Measurements from ENCODE around the gene IFNAR2.

Gene IFNAR2

DNA sequence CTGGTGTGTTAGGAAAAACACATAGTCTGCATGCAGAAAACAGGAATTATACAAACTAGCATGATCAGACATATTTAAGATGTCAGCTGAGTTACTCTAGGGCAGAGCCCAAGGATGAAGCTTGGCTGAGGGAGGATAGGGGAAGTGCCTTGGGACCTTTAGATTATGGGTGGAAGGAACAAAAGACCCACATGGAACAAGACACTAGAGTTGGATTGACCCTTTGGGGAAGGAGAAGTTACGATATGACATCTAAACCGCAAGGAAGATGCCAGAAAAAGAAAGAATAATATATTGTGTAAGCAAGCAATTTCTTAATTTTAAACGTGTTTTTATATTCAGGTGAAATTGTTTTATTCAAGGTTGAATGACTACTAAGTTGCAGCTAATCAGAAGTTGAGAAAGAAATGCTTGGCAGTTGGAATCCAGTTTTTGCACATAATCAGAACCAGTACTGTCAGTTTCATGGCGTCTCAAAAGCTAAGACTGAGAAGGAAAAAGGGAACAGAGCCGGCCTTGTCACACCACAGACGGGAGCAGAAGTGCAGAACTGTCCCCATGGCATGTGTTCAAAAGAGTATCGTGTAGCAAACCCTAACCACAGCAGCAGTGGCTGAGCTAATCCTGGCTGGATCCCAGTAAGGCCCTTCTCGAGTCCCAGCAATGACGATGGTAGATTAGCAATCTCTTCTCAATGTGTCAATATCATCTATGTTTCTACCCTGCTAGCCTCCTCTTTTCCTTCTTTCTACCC, 31.2 kb upstream of the IFNAR2 start:
- H3K4me3 ChIP-seq (ENCODE audit: low read depth, low read length) = no peak overlapping the region
- TF ChIP-seq, protein P1, sequence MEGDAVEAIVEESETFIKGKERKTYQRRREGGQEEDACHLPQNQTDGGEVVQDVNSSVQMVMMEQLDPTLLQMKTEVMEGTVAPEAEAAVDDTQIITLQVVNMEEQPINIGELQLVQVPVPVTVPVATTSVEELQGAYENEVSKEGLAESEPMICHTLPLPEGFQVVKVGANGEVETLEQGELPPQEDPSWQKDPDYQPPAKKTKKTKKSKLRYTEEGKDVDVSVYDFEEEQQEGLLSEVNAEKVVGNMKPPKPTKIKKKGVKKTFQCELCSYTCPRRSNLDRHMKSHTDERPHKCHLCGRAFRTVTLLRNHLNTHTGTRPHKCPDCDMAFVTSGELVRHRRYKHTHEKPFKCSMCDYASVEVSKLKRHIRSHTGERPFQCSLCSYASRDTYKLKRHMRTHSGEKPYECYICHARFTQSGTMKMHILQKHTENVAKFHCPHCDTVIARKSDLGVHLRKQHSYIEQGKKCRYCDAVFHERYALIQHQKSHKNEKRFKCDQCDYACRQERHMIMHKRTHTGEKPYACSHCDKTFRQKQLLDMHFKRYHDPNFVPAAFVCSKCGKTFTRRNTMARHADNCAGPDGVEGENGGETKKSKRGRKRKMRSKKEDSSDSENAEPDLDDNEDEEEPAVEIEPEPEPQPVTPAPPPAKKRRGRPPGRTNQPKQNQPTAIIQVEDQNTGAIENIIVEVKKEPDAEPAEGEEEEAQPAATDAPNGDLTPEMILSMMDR (IDR thresholded peaks at IDR 0.05; ENCODE audit: borderline replicate concordance, insufficient read depth, low read depth, low read length) = no peak

DNA sequence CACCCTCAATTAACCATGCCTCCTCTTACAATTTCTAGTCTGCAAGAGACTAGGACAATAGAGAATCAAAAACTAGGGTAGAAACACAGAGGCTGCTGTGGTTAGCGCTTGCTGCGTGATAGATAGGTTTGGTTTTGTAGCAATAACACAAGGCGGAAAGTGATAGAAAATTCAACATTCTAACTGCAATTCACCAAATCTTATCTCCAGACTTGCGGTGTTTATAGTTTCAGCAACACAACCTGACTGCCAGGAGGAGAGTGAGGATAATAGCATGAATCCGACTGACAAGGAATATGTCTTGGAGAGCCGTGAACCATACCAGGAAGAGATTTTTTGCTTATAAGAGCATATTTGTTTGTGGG, 30.7 kb upstream of the IFNAR2 start:
- TF ChIP-seq, protein P1 (IDR thresholded peaks at IDR 0.05; ENCODE audit: borderline replicate concordance, insufficient read depth, low read depth, low read length) = no peak

DNA sequence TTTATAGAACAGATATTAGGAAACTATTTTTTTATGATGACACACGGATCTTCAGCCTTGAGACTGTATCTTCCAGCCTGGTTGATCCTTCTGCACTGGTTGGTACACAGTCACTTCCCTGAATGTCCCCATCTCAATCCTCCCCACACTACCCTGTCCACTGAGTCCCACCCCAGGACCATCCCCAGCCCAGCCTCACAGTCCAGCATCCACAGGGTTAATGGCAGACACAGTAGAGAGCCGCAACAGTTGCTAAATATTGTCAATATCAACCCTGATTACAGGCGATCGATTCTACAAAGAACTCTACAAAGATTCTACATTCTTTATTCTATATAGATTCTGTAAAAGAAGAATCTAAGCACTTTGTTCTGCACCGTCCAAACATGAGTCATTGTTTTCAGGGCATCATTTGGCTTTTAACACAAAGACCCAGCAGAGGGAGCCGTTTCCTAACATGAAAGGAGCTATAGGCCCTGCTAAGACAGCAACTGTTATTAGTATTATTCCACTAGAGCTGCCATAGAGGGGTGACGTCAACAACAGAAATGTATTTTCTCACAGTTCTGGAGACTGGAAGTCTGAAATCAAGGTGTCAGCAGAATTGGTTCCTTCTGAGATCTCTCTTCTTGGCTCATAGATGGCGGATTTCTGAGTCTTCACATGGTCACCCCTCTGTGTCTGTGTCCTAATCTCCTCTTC, 30.1 kb upstream of the IFNAR2 start:
- no peak overlapping the region for H3K4me3 ChIP-seq (ENCODE audit: low read depth, low read length)
- TF ChIP-seq, protein P1 (IDR thresholded peaks at IDR 0.05; ENCODE audit: borderline replicate concordance, insufficient read depth, low read depth, low read length) = peak; percentile 51; the same call in 1 of the 2 replicates

More for the DNA sequence above, 30.7 kb upstream of the IFNAR2 start:
- no peak overlapping the region for H3K4me3 ChIP-seq (ENCODE audit: low read depth, low read length)

DNA sequence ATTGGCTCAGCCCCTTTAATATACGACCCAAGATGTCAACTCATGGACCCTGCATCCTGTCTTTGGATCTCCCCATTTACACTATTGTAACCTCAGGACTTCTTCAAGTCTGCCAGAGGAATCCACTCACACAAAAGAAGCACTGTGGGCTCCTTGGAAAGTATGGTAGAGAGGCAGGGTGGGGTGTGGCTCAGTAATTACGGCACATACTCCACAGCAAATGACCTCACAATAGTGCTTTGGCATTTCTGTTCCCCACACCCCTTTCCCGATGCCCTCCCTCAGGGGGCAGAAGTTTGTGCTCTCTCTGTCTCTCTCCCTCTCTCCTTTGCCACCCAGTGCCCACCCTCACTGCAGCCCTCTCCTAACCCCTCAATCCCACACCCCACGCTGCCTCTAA, 27.8 kb upstream of the IFNAR2 start:
- TF ChIP-seq, protein P1 (IDR thresholded peaks at IDR 0.05; ENCODE audit: borderline replicate concordance, insufficient read depth, low read depth, low read length) = no peak
- no peak overlapping the region for H3K4me3 ChIP-seq (ENCODE audit: low read depth, low read length)

DNA sequence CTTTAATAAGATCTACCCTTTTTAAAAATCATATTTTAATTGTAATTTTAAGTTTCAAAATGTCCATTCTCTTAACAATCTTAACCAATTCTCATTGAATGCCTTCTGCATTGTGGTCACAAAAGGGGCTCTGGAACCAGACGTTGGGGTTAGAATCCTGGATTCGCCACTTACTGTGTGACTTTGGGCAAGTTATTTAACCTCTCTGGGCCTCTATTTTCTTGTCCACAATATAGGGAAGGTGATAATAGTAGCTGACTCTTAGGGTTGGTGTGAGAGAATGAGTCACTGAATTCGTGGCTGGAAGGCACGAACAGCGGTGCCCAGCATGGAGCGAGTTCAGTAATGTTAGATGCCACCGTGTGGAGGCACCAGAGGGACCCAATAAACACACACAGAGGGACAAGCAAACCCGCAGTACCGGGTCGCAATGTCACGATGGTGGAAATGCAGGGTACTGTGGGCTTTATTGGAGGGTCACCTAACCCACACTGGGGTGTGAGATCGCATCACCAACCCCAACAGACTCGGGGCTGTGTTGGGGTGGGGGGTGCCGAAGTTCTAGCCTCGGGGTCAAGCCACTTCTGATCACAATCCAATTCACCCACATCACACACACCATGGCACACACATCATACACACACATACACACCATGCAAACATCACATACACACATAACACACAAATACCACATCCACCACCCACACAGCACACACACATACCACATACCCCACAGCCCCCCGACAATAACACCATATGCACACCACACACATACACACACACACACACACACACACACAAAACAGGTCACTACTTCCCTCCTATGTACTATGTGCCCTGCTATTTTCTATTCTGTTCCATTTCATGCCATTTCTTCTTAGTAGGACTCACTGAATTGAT, 27.0 kb upstream of the IFNAR2 start:
- TF ChIP-seq, protein P1 (IDR thresholded peaks at IDR 0.05; ENCODE audit: borderline replicate concordance, insufficient read depth, low read depth, low read length) = no peak
- H3K4me3 ChIP-seq (ENCODE audit: low read depth, low read length) = no peak overlapping the region

DNA sequence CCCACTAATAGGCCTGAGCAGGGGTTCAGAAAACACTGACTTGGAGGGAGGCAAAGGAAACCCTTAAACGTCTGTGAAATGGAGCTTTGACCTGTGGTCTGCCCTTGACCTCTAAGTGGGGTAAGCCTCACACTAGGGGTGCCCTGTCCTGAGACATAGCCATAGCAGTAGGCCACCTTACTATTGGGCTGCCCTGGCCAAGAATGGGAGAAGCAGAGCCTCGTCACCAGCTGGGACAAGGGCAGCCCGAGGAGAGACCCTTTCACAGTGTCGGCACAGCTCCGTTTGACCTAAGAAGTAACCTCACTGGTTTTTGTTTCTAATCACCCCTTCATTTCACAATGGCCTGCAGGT, 26.4 kb upstream of the IFNAR2 start:
- TF ChIP-seq, protein P1 (IDR thresholded peaks at IDR 0.05; ENCODE audit: borderline replicate concordance, insufficient read depth, low read depth, low read length) = no peak
- no peak overlapping the region for H3K4me3 ChIP-seq (ENCODE audit: low read depth, low read length)

Data from GM12875 (cell line).